CD4-positive, alpha-beta T cell treated with Interleukin-2 at 100 ng/mL for 4 hours (primary cell): ENCODE results near the gene SET.
"Not testable (repeated sequence)": the region's sequence is repeated elsewhere in the genome, so short reads cannot be mapped to it uniquely, and the experiment has no call there.

Experiments used
- DNase-seq: peaks from one replicate; pipeline ENCODE4 v3.0.0-alpha.2; 2020; ENCODE audit warnings: low spot score

Gene SET

DNA sequence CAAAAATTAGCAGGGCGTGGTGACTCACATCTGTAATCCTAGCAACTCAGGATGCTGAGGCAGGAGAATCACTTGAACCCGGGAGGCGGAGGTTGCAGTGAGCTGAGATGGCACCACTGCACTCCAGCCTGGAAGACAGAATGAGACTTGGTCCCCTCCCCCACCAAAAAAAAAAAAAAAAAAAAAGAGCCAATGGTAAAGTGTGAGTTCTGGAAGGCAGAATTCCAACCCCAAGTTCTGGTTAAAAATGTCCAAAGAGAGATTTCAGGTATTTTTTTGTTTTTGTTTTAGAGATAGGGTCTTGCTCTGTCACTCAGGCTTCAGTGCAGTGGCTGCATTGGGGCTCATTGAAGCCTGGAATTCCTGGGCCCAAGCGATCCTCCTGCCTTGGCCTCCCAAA lies 1.6 kb upstream of the SET start:
- no peak for DNase-seq

DNA sequence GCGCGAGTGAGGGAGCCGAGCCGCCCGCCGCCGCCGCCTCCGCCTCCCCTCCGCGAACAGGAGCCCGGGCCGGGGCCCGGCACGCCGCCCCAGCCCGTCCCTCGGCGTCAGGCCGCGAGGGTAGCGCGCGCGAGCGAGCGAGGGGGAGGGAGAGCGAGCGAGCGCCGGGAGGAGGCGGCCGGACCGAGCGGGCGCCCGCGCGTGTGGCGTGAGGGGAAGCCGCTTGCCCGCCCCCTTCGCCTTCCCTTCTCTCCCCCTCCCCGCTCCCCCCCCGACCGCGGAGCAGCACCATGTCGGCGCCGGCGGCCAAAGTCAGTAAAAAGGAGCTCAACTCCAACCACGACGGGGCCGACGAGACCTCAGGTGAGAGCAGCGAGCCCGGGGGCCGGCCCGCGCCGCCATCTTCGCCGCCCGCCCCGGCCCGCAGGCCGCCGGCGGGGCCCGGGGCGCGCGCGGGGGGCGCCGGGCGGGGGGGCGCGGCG lies 312 bp downstream of the SET start:
- peak; percentile 54 for DNase-seq

DNA sequence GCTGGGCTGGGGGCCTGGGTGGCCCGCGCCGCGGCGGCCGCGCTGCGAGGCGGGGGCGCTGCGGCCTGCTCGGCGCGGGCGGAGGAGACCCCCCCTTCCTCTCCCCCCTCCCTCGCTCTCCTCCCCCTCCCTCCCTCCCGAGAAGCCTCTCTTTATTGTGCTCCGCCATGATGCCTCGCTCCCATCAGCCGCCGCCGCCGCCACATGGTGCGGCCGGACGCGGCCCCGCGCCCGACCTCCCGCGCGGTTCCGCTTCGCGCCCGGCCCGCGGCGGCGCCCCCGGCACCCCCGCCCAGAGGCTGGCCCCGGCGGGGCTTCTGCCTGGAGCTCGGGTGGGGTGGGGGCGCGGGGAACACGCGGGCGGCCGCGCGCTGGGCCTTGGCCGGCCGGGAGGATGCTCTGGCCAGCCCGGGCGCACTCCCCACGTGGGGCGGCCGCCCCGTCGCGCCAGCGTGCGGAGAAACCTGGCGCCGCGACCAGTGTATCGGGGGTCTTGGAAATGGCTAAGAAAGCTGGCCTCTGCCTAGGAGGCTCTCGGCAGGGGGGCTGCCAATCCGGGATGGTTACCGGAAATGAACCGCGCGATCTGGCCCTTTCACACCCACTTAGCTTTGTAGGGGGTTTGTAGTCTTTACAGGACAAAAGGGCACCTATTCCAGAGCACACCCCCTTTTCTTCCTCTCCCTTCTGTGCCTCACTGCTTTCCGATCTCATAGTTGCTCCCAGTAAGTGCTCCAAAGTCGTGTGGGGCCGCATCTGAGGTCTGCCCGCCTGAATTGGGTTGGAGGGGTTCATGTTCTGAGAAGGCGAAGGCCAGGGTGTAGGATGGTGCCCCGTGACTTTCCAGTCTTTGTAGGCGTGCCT lies 1.0 kb downstream of the SET start:
- DNase-seq, result peak; percentile 63

DNA sequence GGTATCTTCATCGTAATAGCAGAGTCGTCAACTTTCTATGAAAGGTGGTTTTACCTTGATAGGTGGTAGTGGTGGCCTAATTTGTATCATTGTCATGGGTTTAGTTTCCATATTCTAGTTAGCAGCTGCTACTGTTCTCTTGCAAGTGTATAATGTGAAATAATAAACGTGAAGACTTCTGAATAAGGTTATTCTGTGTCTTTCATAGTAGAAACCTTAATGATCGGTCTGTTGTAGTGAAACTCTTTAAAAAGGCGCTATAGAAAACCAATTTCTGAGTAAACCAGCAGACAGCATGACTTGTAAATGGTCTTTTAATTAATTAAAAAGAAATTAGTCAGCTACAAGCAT lies 1.6 kb downstream of the SET start:
- peak; percentile 25 for DNase-seq

DNA sequence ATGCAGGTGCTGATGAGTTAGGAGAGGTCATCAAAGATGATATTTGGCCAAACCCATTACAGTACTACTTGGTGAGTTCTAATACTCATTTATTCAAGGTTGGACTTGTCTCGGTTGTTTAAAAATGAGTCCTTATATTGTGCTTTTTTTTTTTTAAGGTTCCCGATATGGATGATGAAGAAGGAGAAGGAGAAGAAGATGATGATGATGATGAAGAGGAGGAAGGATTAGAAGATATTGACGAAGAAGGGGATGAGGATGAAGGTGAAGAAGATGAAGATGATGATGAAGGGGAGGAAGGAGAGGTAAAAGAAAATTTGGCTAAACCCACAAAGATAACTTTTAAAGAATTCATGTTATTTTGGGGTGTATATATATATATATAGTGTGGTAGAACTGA lies 4.7 kb downstream of the SET start:
- not testable (repeated sequence) for DNase-seq

DNA sequence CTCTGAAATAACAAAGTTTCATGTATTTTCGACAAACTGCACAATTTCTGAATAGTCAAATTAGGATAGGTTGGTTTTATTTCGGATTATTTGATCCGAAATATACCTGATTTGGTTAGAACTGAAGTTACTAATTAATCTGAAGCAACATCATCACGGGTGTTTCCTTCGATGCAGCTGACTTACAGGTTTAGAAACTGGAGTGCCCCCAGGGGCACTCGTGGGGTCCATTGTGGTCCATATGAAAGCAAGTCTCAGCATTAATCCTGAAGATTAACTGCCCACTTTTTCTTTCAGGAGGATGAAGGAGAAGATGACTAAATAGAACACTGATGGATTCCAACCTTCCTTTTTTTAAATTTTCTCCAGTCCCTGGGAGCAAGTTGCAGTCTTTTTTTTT lies 5.3 kb downstream of the SET start:
- no peak for DNase-seq

DNA sequence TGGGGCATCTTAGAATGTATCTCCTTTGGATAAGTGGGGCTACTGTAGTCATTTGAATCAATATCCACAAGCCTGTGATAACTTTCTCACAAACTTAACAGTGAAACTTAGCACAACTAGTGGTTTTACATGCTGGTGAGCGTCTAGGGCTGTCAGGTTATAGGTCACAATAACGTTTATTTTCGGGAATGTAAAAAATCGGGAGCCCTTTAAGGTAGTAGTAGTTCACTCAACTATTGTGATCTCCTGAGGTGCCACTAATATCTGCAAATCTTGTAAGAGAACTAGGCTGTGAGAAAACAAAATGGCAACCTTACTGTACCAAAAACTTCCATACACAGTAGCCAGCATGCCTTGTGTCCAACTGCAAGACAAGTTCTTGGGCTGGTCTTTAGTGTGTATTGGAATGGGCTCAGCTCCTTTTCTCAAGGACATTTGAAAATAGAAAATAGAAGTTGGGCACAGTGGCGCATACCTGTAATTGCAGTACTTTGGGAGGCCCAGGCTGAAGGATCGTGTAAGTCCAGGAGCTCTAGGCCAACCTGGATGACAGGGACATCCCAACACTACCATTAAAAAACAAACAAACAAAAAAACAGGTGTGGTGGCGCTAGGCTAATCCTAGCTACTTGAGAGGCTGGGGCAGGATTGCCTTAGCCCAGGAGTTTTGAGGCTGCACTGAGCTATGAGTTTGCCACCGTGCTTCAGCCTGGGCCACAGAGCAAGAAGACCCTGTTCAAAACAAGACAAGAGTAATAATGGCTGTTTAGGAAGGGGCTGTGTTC lies 8.1 kb downstream of the SET start:
- no peak for DNase-seq

DNA sequence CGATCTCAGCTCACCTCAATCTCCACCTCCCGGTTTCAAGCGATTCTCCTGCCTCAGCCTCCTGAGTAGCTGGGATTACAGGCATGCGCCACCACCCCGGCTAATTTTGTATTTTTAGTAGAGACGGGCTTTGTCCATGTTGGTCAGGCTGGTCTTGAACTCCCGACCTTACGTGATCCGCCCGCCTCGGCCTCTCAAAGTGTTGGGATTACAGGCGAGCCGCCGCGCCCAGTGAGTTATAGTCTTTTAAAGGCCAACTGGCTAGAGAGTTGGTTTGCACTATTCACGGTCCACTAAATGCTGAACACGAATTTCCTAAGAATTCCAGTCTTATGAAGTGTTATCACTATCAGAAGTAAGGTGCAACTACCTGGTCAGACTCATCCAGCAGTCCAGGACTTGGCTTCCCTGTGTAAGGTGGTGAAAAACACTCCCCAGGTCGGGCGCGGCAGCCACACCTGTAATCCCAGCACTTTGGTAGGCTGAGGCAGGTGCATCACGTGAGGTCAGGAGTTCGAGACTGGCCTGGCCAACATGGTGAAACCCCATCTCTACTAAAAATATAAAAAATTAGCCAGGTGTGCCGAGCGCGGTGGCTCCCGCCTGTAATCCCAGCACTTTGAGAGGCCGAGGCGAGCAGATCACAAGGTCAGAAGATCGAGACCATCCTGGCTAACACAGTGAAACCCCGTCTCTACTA lies 10.2 kb downstream of the SET start:
- DNase-seq, result not testable (repeated sequence)

DNA sequence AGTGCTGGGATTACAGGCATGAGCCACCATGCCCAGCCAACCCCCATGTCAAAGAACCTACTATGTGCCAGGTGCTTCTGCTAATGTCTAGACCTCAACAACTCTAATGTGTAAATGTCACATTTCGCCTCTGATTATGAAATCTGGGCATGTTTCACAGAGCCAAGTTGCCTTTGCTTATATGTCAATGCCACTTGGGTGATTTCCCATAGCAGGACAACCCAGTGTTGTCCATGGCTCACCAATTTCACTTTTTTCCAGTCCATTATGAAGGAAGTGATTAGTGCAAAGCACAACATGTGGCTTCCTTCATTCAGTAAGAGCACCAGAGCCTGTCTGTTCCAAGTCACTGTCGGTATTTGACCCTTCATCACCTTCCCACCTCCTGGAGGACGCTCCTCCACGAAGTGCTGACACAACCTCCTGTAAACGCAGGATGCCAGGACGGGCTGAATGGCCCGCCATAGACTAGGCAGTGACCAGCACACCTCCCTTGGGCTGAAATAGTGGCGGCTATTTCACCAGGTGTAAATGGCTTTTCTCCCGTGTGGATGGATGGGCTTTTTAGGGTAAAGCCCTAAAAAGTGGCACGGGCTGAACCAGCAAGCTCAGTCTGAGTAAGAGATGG lies 12.3 kb downstream of the SET start:
- no peak for DNase-seq

DNA sequence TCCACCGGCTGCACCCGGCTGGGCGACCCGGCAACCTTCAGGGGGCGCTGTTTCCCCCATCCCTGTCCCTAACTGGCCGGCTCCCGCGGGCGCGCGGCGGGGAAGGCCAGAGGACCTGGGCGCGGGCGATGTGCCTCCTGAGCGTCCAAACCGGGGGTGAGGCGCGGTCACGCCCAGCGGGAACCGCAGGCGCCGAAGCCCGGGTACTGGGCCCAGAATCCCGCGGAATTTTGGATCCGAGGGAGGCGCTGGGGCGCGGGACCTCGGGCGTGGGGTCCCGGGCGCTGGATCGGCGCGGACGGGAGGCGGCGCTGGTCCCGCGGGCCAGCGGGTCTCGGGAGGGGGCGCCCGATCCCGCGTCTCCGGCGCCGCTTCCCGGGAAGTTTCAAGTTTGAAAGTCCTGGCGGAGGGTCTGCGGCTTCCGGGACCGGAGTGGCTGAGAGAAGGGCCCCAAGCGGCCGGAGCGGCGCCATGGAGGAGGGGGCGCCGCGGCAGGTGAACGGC lies 13.5 kb downstream of the SET start, which contains the start of gene PKN3:
TSS of gene PKN3 (plus strand) at position 59 of the 504 bp plus-strand sequence. CDS start at position 472, 413 bp downstream.
- DNase-seq, result peak; percentile 80

DNA sequence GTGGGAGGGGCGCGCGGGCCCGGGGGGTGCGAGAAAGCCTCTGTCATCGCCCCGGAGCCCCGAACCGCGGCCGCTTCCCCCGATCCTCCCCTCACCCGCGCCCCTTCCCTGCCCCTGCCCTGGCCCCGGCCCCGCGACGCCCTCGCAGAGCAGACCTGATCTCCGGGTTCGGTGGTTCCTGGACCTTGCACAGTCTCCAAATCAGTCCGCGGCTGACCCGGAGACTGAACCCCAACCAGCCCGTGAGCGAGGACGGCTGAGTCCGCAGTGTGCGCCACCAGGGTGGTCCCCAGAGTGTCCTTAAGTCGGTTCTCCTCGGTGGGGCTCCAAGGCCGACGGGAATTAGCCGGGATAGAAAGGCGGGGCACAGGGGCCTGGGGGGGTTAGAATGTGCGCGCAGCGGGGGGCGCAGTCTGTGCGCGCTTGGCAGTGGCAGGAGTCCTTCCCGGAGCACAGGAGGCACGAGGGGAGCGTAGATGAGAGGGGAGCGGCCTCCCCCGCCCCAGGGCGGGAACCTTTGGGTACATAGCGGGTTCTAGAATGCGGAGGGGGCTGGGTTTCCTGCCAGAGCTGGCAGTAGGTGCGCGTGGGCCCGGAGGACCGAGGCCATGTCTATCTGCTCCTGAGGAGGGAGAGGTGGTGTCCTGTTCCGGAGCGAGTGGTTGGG lies 14.1 kb downstream of the SET start:
- no peak for DNase-seq

DNA sequence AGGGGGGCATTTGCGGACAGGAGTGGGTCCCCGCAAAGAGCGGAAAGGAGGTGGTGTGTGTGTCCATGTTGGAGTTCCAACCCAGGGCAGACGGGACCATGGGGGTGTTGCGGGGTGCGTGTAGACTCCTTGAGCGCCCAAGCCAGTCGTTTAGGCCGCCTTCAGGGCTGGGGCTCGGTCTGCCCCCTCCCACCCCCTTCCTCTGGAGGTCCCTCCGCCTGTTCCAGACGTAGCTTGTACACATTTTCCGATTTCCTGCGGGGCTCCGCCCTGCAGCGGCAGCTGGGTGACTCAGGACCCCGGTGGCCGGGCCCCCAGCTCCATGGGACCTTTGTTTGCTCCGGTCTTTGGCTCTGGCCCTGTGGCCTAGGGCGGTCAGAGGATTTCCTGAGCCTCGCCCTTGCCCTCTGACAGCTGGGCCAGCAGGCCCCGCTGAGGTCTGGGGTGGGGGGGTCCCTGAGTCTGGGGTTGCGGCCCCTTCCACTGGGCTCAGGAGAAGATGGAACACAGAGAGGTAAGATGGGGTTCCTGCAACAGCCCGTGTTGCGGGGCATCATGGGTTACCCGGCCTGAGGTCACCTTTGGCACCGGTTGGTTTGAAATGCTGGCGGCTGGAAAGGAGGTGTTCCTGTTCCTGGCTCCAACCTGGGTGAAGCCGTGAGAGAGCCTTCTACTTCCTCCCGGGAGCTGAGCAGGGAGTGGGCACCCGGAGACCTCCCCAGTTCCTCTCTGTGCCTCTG lies 14.8 kb downstream of the SET start:
- no peak for DNase-seq

DNA sequence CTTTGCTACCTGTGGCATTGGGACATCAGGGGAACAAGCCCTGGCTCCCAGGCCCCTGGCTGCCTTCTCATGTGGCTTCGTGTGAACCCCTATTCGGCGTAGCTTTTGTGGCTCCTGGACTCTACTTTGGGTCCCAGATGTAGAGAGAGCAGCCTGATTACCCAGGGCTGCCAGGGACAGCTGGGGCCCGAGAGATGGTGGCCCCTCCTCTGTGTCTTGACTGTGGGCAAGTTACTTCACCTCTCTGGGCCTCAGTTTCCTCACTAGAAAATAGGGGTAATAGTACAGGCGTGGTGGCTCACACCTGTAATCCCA lies 15.3 kb downstream of the SET start:
- no peak for DNase-seq

DNA sequence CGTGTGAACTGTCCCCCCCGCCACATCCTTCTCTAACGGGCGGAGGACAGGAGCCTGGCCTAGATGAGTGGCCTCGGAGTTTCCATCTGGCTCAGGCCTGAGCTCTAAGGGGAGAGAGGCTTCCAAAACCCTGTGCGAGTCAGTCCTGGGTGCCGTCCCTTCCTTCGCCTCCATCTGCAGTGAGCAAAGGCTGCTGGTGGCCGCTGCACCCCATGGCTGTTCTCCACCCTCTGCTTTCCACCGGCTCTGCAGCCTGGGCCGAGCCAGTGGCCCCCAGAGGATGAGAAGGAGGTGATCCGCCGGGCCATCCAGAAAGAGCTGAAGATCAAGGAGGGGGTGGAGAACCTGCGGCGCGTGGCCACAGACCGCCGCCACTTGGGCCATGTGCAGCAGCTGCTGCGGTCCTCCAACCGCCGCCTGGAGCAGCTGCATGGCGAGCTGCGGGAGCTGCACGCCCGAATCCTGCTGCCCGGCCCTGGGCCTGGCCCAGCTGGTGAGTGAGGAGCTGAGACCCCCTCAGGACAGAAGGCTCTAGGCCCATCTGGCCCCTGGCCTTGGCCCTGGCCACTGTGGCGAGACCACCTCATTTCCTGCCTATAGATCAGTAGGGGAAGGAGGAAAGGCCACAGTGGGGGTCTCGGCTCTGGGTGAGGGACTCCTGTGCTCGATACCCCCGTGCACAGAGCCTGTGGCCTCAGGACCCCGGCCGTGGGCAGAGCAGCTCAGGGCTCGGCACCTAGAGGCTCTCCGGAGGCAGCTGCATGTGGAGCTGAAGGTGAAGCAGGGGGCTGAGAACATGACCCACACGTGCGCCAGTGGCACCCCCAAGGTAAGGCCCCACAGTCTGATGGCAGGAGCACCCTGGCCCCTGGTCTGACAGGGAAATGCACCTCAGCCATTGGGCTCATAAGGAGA lies 16.3 kb downstream of the SET start:
- no peak for DNase-seq

DNA sequence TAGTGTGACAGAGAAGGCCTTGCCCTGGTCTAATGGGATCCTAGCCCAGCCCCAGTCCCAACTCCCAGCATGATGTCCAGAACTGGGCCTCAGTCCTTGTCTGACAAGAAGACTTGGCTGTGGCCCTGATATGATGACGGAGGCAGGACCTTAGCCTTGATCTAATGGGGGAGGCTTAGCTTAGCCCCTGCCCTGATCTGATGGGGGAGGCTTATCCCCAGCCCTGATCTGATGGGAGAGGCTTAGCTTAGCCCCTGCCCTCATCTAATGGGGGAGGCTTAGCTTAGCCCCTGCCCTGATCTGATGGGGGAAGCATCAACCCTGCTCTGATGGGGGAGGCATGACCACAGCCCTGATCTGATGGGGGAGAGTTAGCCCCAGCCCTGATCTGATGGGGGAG lies 17.0 kb downstream of the SET start:
- no peak for DNase-seq

DNA sequence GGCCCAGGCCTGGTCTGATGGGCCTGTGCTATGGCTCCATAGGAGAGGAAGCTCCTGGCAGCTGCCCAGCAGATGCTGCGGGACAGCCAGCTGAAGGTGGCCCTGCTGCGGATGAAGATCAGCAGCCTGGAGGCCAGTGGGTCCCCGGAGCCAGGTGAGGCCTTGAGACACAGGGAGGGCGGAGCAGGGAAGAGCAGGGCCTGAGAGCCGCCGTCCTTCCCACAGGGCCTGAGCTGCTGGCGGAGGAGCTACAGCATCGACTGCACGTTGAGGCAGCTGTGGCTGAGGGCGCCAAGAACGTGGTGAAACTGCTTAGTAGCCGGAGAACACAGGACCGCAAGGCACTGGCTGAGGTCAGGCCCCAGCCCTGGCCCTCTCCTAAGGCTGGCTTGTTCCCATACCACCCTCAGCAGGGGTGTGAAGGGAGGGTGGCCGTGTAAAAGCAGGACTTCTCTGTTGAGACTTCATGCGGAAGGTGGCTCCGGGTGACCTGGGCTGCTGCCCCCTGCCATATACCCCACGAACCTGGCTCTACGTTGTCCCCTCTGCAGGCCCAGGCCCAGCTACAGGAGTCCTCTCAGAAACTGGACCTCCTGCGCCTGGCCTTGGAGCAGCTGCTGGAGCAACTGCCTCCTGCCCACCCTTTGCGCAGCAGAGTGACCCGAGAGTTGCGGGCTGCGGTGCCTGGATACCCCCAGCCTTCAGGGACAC lies 17.8 kb downstream of the SET start:
- DNase-seq, result no peak

DNA sequence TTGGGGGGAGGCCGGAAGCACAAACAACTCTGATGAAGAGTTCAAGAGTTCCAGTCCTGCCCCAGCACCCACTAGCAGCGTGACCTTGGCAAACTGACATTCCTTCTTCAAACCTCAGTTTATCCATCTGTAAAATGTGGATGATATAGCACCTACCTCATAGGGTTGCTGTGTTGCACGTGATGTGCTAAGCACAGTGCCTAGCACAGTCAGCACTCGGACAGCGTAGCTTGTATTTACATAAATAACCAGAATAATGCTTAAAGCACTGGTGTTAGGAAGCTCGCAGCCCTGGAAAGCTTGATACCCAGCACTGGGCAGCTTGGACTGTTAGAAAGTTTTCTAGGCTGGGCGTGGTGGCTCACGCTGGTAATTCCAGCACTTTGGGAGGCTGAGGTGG lies 18.4 kb downstream of the SET start:
- no peak for DNase-seq

DNA sequence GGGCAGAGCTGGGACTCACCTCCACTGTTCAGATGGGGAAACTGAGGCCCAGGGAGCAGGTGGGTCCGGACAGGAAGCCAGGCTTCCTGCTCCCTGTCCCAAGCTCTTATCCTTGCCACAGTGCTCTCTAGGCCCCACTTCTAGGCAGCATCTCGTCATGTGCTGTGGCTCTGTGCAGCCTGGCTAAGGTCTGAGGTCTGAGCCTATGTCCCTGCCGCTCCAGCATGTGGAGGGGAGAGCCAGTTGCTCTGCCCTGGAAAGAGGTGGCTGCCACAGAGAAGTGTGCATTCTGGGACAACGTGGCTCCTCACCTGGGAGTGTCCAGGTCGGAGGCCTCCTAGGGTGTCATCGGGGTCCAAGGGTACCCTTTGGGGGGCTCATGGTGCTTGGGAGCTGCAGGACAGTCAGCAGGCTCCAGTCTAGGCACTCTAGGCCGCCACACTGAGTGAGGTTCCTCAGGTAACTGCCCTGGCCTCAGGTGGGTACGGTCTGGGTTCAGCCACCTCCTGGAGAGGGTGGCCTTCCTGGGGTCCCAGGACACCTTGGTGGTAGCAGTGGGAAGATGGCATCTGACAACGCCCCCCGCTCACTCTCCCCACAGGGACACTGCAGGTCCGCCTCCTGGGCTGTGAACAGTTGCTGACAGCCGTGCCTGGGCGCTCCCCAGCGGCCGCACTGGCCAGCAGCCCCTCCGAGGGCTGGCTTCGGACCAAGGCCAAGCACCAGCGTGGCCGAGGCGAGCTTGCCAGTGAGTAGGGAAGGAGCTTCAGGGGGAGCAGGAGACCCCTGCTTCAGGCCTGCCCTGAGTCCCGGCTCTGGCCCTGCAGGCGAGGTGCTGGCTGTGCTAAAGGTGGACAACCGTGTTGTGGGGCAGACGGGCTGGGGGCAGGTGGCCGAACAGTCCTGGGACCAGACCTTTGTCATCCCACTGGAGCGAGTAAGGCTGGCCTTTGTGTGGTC lies 23.7 kb downstream of the SET start:
- no peak for DNase-seq
